Activated CD8-positive, alpha-beta memory T cell treated with anti-CD3 and anti-CD28 coated beads, Interleukin-2, amount 50 U/mL, for 48 hours (primary cell): Measurements from ENCODE around the gene SECISBP2L.

ENCODE experiments used
- DNase-seq: peaks from one replicate; pipeline ENCODE4 v3.0.0-alpha.2; 2020

Gene SECISBP2L

GRCh38 chr15:48963524-48964113, 82.6 kb downstream of the SECISBP2L start, which contains the start of gene SHC4:
TSS of gene SHC4 (minus strand) at chr15:48963919. CDS start at chr15:48963015, 904 bp downstream.
- no peak for DNase-seq

DNA sequence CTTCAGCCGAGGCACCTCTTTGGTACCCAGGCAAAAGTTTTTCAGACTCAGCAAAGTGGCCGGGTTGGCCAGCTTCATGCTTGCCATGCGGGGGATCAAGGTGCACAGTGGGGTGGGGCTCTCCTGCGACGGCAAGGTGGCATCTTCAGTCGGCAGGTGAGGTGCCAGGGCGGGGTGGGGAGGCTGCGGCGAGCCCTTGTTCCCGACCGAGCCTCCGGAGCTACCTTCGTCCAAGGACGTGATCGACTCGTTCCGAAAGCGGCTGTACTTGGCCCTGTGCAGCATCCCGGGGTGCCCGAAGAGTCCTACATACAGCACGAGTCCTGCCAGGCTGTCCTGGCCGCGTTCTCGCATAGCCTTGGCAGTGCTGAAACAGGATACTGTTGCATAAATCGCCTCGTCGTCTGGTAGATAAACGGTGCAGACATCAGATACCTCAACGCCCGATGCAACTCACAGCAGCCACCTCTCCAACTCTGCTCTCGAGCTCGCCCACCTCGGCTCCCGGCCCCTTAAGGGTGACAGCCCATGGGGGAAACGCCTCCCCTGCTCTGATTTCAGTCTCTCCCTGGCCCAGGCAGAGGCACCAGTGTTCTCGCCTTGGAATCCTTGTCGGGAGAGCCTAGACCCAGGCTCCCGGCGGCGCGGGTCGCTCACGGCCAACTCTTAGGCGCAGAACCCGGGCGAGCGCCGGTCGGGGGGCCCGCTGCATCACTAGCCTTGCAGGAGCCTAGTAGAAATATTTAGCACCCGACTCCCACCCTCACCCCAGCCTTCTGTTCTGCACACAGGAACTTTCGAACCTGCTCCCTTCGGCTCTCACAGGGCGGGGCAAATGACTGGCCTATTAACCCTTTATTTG, 83.4 kb downstream of the SECISBP2L start:
- no peak for DNase-seq

DNA sequence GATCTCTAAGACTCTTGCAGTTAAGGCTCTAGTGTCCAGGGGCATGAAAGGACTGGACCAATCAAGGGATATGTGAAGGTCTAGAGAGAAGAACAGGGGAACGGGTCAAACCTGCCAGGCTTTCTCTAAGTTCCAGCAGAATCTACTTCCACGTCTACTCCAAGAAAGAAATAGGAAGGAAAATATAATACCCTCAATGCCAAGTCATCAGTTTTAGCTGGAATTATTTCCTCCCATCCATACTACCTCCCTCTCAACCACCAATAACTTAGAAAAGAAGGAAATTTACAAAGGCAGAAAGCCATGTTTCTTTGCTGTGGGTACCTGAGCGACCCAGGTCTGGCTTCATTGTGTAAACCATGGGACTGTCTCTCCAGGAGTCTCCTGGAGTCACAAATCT, 90.3 kb downstream of the SECISBP2L start:
- no peak for DNase-seq

- DNase-seq = no peak
Measured at GRCh38 chr15:48955370-48955769, 90.9 kb downstream of the SECISBP2L start.

- no peak for DNase-seq
Measured at GRCh38 chr15:48954538-48954937, 91.7 kb downstream of the SECISBP2L start.

DNA sequence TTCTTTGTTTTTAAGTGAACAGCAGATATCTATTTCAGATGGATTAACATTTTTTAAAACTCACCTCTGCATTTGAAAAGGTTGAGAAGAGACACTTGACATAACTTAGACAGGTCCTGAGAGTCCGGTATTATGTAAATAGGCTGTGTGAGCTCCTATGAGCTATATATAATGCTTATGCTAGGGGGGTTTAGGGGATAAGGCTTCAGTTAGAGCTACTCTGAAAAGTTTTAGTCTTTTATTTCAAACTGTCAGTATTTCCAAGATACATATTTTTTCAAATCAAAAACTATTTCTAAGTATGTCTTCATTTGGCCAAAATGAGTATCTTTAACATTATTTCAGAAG, 99.4 kb downstream of the SECISBP2L start:
- DNase-seq = no peak

GRCh38 chr15:48946074-48946839, 100.0 kb downstream of the SECISBP2L start:
- no peak for DNase-seq

GRCh38 chr15:48945386-48945785, 100.9 kb downstream of the SECISBP2L start:
- no peak for DNase-seq

DNA sequence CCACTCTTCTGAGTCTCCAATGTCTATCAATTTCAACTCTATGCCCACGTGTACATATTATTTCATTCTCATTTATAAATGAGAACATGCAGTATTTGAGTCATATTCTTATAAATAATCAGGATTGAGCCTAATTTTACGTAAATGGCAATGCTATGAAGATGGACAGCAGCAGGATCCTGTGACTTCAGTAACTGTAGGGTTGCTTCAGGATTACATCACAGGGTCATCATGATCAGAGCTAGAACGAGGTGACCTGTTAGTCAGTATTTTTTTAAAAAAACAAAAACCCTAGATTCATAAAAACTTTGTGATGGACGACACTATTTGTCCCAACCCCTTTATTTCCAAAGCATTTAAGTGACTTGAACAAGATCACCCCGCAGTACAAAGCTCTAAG, 104.3 kb downstream of the SECISBP2L start:
- DNase-seq = no peak

- DNase-seq = no peak
Measured at GRCh38 chr15:48940508-48940907, 105.7 kb downstream of the SECISBP2L start.

GRCh38 chr15:48939648-48940047, 106.6 kb downstream of the SECISBP2L start:
- DNase-seq = no peak
